Colonic mucosa (tissue), 4 donors: Measurements from ENCODE around the gene DIP2B. TPM values are rescaled to one million over a fixed set of nuclear protein-coding genes. Genes with fewer than 3 reads are reported as not detected.

Experiments used
- DNase-seq: peaks from one replicate; pipeline ENCODE4 v3.0.0-alpha.2; 2020
- H3K27ac ChIP-seq: fragments of 200-600 bp; one replicate; pipeline ENCODE4 v1.8.0; 2021
- H3K27me3 ChIP-seq: fragments of 200-600 bp; one replicate; pipeline ENCODE4 v1.8.0; 2021
- H3K36me3 ChIP-seq: fragments of 200-600 bp; one replicate; pipeline ENCODE4 v1.8.0; 2021
- H3K4me1 ChIP-seq: fragments of 200-600 bp; one replicate; pipeline ENCODE4 v1.8.0; 2021; ENCODE audit warnings: mild to moderate bottlenecking
- H3K4me3 ChIP-seq: fragments of 200-600 bp; one replicate; pipeline ENCODE4 v1.8.0; 2021
- H3K9ac ChIP-seq, 2 donors: one replicate each; pipeline ENCODE4 v1.7.0; 2013; ENCODE audit warnings: control low read depth in 2 of 2, low read depth in 2 of 2, low read length in 2 of 2
- H3K9me3 ChIP-seq: fragments of 200-600 bp; one replicate; pipeline ENCODE4 v1.8.0; 2021
- intact Hi-C: fragments of 100-400 bp; cut with DNase I; formaldehyde crosslinking; loops from one replicate; pipeline ENCODE4 v1.14.1; 2022
- total RNA-seq, 2 donors: library from RNA; stranded (reverse); fragmentation: NEBNext Ultra II Directional in 1 of 2; extraction: Animal tissue kit (Norgen Biotek cat#: 25700) in 1 of 2; gene quantifications; one replicate each; pipeline ENCODE4 v1.2.1, GENCODE V29; 2021
- TF ChIP-seq, protein P1 (sequence below): fragments of 200-600 bp; IDR thresholded peaks from one replicate; pipeline ENCODE4 v1.8.0; 2022; ENCODE audit warnings: antibody characterized with exemption, mild to moderate bottlenecking
- donor health status: healthy.
- donor health status: DM: no; HTN: no; CAD: no.
- donor health status: DM: no; HTN: no; CAD: no.

The DIP2B gene
- total RNA-seq, 2 donors from 2014 or later = 34.3 to 36.8 TPM

DNA sequence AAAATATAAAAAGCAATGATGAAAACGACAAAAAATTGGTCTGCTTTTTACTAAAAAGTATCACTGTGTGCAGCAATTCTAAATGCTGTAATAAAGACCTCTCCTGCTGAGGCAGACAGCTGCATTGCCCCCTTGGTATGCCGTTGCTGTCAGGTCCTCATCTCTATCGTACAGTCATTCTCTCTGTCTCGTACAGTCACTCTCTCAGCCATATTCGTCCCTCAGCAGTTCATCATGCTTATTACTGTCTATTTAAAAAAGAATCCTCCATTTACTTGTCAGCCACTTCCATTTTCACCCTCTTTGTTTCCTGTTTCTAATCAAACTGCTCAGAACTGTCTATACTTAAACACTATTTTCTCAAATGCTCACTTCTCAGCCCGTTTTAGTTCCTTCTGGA is 123.6 kb downstream of the DIP2B start:
- Histone ChIP-seq H3K9me3 (no peaks in the 10 kb centered on the region), H3K27me3 (no peaks in the 10 kb centered on the region)
- intact Hi-C loops = no loop called here

DNA sequence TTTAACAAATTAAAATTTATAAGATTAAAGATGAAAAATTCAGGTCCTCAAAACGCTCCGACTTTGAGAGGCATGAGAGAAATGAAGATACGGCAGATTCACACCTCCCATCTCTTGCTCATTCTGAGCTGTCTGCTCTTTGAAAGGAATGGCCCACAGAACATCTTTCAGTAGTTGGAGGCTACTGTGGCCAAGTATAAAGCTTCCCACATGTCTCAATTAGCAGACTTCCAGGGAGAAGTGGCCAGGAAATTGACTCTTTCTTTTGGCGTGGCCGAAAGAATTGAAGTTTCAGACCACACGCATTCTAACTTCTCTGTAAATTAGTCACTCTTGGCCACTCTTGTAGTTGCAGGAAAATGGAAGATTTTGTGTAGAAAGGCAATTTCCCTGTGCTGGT is 129.2 kb downstream of the DIP2B start:
- peaks cover 9% of the 10 kb centered on the region for H3K4me1 ChIP-seq
- H3K9ac ChIP-seq = no peak overlapping the region
- TF ChIP-seq, protein P1, sequence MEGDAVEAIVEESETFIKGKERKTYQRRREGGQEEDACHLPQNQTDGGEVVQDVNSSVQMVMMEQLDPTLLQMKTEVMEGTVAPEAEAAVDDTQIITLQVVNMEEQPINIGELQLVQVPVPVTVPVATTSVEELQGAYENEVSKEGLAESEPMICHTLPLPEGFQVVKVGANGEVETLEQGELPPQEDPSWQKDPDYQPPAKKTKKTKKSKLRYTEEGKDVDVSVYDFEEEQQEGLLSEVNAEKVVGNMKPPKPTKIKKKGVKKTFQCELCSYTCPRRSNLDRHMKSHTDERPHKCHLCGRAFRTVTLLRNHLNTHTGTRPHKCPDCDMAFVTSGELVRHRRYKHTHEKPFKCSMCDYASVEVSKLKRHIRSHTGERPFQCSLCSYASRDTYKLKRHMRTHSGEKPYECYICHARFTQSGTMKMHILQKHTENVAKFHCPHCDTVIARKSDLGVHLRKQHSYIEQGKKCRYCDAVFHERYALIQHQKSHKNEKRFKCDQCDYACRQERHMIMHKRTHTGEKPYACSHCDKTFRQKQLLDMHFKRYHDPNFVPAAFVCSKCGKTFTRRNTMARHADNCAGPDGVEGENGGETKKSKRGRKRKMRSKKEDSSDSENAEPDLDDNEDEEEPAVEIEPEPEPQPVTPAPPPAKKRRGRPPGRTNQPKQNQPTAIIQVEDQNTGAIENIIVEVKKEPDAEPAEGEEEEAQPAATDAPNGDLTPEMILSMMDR = no peak
- no peak overlapping the region for H3K27ac ChIP-seq
- no peak overlapping the region for H3K4me3 ChIP-seq
- H3K36me3 ChIP-seq = no peaks in the 10 kb centered on the region
- H3K27me3 ChIP-seq = no peaks in the 10 kb centered on the region
- intact Hi-C loops = no loop called here
- no peaks in the 10 kb centered on the region for H3K9me3 ChIP-seq
- no peak for DNase-seq

More for the DNA sequence above, 123.6 kb downstream of the DIP2B start:
- Histone ChIP-seq H3K9ac (no peak overlapping the region), H3K4me3 (no peak overlapping the region), H3K27ac (no peak overlapping the region), H3K36me3 (no peaks in the 10 kb centered on the region), H3K4me1 (peaks cover 17% of the 10 kb centered on the region)
- DNase-seq = no peak
- TF ChIP-seq, protein P1 = no peak

DNA sequence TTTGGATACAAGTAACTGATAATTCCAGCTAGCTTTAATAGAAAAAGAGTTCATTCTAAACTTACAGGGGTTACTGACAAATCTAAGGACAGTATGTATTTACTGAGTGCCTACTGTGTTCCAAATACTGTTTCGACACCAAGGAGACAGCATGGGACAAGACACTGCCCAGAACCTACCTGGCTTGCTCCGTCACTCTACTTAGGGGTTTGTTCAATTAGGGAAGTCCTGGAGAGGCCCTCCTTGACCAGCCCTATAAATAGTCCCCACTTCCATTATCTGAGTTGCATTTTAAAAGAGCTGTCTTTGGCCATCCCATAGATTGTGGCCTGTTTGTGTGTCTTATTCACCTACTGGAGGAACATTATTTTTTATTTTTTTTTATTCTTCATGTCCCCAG is 129.6 kb downstream of the DIP2B start:
- H3K4me1 ChIP-seq = peaks cover 9% of the 10 kb centered on the region
- H3K4me3 ChIP-seq = no peak overlapping the region
- no peaks in the 10 kb centered on the region for H3K27me3 ChIP-seq
- no peak for DNase-seq
- H3K36me3 ChIP-seq = no peaks in the 10 kb centered on the region
- no peak overlapping the region for H3K9ac ChIP-seq
- TF ChIP-seq, protein P1 = no peak
- H3K27ac ChIP-seq = no peak overlapping the region
- H3K9me3 ChIP-seq = no peaks in the 10 kb centered on the region
- intact Hi-C loops = no loop called here

DNA sequence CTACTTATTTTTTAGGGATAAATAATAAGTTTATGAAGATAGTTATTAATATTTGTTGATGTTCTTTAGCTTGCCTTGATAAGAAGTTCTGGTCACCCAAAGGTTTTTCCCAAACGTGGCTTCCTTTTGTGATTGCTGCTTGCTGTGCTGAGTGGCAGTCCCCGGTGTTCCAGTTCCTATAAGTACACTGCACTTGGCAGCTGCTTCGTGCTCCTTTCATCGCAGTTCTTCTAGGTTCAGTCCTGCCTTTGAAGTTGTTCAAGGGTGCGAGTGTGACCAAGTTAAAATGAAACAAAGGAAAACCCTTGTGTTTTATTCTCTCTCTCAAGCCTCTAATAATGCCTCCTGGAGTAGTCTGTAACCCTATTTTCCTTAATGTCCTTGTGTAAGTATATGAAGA is 130.6 kb downstream of the DIP2B start:
- TF ChIP-seq, protein P1 = no peak
- Histone ChIP-seq H3K9ac (no peak overlapping the region), H3K36me3 (no peaks in the 10 kb centered on the region), H3K9me3 (no peaks in the 10 kb centered on the region), H3K4me3 (no peak overlapping the region), H3K27me3 (no peaks in the 10 kb centered on the region), H3K27ac (no peak overlapping the region), H3K4me1 (peaks cover 9% of the 10 kb centered on the region)
- intact Hi-C loops = no loop called here
- DNase-seq = no peak

DNA sequence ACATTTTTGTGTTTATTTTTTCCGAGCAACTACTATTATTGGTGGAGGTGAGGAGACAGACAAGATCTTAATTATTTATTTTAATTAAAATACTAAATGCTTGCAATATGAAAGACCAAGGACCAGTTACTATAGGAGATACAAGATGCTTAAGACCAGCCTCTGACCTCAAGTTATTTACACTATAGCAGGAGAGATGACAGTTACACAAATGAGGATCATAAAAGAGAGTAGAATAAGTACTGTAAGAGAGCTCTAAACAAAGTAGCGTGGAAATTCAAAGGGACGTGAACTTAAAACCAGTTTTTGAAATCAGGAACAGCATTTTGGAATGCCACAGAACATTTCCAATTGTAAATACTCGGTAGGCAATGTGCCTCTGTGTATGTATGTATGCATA is 131.1 kb downstream of the DIP2B start:
- TF ChIP-seq, protein P1 = no peak
- H3K9ac ChIP-seq = no peak overlapping the region
- H3K4me1 ChIP-seq = peaks cover 9% of the 10 kb centered on the region
- intact Hi-C loops = loop anchor here (2.0 kb wide), 1 partner anchor 131 kb away; the partner anchor contains the start of gene DIP2B
- H3K36me3 ChIP-seq = no peaks in the 10 kb centered on the region
- no peak for DNase-seq
- no peak overlapping the region for H3K4me3 ChIP-seq
- H3K27ac ChIP-seq = no peak overlapping the region
- no peaks in the 10 kb centered on the region for H3K27me3 ChIP-seq
- H3K9me3 ChIP-seq = no peaks in the 10 kb centered on the region
